ENCODE measurements around the gene CACNA1D.
A peak's percentile ranks its signal among the peaks of the same experiment; 100 is the strongest.
"Not testable (repeated sequence)": the region's sequence is repeated elsewhere in the genome, so short reads cannot be mapped to it uniquely, and the experiment has no call there.

Gene CACNA1D

DNA sequence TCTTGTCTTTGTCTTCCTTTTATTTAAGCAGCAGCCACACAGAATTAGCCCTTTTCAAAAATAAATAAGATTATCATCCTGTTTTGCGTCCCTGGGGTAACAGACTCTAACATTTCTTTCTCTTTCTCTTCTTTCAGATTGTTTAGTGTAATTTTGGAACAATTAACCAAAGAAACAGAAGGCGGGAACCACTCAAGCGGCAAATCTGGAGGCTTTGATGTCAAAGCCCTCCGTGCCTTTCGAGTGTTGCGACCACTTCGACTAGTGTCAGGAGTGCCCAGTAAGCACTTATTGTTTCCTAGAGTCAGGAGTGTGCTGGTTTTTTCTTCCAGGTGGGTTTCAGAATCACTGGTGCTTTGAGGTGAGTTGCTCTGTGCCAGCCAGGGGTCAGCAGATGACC is 165.6 kb downstream of the CACNA1D start:
- no peak for DNase-seq (ENCODE audit: extremely low read depth, low read depth)
- TF ChIP-seq CTCF (IDR thresholded peaks at IDR 0.05; ENCODE audit: low read depth, low read length, missing control alignments): no peak
- no peak overlapping the region for H3K4me3 ChIP-seq (replicated peaks; ENCODE audit: low read depth, low read length)

DNA sequence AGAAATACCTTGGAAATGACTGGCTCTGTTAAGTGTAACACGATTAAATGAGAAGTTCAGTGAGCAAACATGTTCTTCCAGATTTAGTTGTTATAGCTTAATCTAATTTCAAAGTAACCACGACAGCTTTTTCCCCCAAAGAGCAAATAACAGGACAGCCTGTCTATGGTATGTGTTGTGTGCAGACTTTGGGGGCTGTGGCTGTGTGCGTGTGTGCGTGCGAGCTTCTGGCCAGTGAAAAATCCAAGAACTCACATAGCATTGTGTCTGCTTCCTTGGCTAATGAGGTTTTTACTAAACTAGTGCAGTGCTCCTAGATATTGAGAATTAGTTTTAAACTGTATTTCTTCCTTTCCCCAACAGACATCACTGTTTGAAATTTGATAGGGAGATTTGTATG is 167.1 kb downstream of the CACNA1D start:
- TF ChIP-seq CTCF (IDR thresholded peaks at IDR 0.05; ENCODE audit: low read depth, low read length, missing control alignments): no peak
- DNase-seq (ENCODE audit: extremely low read depth, low read depth): no peak
- H3K4me3 ChIP-seq (replicated peaks; ENCODE audit: low read depth, low read length): no peak overlapping the region

DNA sequence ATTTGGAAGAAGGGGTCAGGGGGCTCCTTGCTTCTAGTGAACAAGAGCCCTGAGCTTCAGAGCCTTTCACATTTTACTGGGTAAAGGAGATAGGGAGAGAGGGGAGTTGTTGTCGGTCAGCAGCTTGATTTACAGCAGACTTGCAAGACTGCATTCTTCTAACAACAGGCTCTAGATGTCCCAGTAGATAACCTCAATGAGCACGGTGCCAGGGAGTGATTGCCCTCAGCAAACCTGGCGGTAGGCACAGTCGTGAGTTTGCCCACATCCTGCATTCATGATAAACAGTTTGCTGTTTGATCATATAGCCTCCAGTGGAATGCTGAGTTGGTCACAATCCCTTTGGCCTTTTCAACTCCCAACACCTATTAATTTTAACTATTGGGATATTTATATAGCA is 170.4 kb downstream of the CACNA1D start:
- DNase-seq (ENCODE audit: extremely low read depth, low read depth); H3K4me3 ChIP-seq (replicated peaks; ENCODE audit: low read depth, low read length): not testable (repeated sequence)

DNA sequence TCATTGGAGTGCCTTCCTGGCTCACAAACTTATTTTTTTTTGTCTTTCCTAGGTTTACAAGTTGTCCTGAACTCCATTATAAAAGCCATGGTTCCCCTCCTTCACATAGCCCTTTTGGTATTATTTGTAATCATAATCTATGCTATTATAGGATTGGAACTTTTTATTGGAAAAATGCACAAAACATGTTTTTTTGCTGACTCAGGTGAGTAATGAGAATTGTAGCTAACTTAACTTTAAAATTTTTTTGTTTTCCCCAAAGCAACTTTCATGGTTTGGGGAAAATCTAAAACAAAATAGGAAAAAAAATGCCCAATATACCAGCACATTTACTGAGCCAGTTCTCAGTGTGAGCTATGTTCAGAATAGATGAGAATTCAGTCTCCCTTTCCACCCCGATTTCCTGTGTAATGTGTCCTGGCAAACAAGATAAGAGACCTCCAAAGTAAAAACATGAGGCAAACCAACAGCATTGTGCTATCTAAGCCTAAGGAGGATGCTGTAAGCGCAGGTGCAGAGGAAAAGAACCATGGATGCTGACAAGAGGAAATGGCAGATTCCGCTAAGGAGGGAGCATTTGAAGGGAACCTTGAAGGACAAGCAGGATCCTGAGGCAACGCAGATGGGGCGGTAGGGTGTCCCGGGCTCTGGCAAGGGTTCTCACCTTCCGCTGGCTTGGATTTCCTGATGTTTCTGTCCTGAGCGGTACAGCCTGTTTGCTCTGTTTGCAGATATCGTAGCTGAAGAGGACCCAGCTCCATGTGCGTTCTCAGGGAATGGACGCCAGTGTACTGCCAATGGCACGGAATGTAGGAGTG is 171.4 kb downstream of the CACNA1D start:
- no peak for TF ChIP-seq CTCF (IDR thresholded peaks at IDR 0.05; ENCODE audit: low read depth, low read length, missing control alignments)
- DNase-seq (ENCODE audit: extremely low read depth, low read depth): no peak
- H3K4me3 ChIP-seq (replicated peaks; ENCODE audit: low read depth, low read length): no peak overlapping the region

DNA sequence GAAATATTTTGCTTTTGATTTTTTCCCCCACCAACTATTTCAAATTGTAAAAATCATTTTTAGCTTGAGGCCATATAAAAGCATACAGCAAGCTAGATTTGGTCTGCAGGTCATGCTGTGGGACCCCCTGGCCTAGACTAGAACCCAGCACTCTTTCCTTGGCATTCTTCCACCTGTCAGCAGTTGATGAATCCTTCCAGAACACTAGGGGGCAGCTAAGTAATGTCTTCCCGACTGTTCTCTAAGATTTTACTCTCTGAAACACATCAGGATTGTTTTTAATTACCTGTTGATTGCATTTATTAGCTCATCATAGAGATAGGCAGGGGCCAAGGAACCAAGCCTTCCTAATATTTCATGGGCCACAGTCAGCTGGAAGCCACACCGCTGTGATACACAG is 174.5 kb downstream of the CACNA1D start:
- H3K4me3 ChIP-seq (replicated peaks; ENCODE audit: low read depth, low read length): no peak overlapping the region
- no peak for DNase-seq (ENCODE audit: extremely low read depth, low read depth)
- TF ChIP-seq CTCF (IDR thresholded peaks at IDR 0.05; ENCODE audit: low read depth, low read length, missing control alignments): peak; percentile 33

DNA sequence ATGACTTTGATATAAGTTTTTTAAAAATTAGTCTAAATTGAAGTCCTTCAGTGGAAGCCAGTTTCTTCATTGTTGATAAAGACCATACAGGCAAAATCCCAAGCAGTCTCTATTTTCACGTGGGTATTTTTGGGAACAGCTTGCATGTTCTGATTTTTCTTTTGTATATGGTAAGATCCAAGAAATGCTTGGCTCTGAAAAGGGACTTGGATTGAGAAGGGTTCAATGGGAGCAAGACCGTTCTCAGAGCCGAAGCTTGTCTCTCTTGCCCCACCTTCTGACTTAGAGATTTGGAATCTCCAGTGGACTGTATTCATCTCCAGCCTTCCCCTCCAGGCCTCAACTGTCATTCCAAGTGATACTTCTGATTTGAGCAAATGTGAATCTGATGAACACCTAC is 176.3 kb downstream of the CACNA1D start:
- no peak for DNase-seq (ENCODE audit: extremely low read depth, low read depth)
- TF ChIP-seq CTCF (IDR thresholded peaks at IDR 0.05; ENCODE audit: low read depth, low read length, missing control alignments): no peak

DNA sequence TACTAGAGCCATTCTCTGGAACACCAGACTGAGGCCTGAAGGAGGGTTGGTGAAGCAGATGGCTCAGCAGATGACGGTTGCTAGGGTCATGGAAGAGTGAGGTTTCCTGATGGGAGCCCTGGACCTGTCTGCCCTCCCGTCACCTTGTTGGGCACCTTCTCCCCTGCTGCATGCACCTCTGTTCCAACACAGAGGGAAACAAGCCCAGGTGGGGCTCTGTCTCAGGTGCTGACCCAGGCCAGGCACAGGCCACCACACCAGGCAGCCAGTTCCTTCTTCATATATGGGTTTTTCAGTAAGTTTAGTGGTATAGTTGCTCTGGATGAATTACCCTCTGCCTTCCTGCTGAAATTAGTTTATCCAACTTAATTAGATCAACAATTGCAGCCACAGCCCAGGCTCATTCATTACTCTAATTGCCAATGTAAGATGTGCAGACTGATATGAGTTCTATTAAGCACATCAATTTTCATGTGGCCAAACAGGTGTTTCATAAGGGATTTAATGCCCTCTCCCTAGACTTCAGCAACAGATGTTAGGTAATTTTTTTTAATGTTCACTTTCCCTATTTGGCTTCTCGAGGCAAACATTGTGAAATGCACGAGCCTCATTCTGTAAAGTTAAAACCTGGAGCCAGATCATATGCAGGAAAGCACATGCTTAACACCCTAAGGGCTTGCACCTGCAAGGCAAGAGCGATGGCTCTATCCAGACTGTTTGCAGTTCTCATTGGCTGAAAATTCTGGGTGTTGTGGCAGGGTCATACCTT is 177.0 kb downstream of the CACNA1D start:
- no peak overlapping the region for H3K4me3 ChIP-seq (replicated peaks; ENCODE audit: low read depth, low read length)
- DNase-seq (ENCODE audit: extremely low read depth, low read depth): no peak
- TF ChIP-seq CTCF (IDR thresholded peaks at IDR 0.05; ENCODE audit: low read depth, low read length, missing control alignments): no peak

More for the DNA sequence above, 176.3 kb downstream of the CACNA1D start:
- H3K4me3 ChIP-seq (replicated peaks; ENCODE audit: low read depth, low read length): no peak overlapping the region
